NAMALWA (cell line): Measurements from ENCODE around the gene FOSL2.

Experiments
- DNase-seq: peaks from one replicate; pipeline ENCODE4 v3.0.0-alpha.2; 2015; ENCODE audit warnings: low spot score

Gene FOSL2

GRCh38 chr2:28395334-28396061 lies 2.8 kb downstream of the FOSL2 start:
- no peak for DNase-seq

DNA sequence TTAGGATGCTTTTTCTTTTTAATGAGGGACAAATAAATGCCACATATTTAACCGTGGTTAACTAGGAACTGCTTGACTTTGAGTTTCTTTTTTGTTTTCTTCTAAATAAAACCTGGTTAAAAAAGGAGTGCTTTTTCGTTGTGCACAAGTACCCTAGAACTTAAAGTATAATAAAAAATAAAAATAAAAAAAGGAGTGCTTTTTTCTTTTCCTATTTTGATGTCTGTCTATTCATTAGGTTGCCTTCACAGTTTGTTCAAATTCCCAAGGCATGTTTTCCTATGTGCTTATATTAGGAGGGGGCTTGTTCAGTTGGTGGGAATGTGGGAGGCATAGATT lies 4.4 kb downstream of the FOSL2 start:
- DNase-seq = no peak

- DNase-seq = no peak
These were observed 5.6 kb downstream of the FOSL2 start for GRCh38 chr2:28398101-28398834.

GRCh38 chr2:28399289-28399688 lies 6.6 kb downstream of the FOSL2 start:
- DNase-seq = no peak

GRCh38 chr2:28399956-28400355 lies 7.3 kb downstream of the FOSL2 start:
- no peak for DNase-seq

DNA sequence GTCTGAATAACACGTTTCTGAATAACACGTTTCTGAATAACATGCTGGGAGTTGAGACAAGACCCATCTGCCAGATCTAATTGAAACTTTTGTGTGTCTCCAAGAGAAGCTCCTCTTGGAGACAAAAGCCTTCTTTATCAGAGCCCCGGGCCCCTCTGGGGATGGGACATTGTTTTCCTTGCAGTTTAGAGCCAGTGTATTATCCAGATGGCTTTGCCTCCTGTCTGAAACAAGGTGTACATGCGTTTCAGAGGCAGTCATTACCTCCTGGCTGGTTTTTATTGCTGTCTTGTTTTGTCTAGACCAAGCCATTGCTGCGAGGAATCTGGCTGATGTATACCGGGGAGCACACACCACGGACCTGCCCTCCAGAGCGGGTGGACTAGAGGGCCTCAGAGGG lies 7.8 kb downstream of the FOSL2 start:
- DNase-seq = no peak

DNA sequence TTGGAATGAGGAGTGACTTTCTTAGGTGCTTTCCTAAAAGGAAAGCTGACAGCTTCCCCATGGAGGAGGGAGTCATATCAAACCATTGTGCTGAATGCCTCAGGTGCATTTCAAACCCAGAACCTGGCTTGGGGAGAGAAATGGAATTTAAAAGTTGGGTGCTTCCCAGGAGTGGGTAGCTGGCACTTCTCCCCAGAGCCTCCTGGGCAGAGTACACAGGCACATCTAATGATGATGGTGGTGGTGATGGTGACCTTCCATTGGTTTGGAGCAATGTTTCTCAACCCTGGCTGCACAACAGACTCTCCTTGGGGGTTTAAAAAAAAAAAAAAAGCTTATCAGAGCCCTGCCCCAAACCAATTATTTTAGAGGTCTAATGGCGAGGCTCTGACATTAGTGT lies 8.3 kb downstream of the FOSL2 start:
- no peak for DNase-seq

DNA sequence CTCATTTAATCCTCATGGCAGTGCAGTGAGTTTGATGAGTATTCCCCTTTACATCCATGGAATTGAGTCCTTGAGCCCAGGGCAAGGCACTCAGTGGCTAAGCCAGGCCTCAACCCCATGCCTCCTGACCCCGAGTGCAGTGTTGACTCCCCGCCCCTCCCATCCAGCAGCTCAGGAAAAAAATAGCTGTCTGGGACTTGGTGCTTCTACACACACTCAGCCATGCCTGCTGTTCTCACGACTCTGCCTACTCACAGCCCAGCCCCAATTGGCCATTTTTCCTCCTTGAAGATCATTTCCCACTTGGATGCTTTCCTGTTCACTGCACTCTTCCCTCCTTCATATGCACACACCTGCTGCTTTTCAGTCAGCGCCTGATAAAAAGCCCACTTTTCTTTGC lies 8.8 kb downstream of the FOSL2 start:
- no peak for DNase-seq

GRCh38 chr2:28401948-28402550 lies 9.4 kb downstream of the FOSL2 start:
- DNase-seq = no peak

- peak; percentile 28 for DNase-seq
These were observed 10.8 kb downstream of the FOSL2 start for GRCh38 chr2:28403370-28403956.

- DNase-seq = no peak
These were observed 11.4 kb downstream of the FOSL2 start for GRCh38 chr2:28404086-28404485.

DNA sequence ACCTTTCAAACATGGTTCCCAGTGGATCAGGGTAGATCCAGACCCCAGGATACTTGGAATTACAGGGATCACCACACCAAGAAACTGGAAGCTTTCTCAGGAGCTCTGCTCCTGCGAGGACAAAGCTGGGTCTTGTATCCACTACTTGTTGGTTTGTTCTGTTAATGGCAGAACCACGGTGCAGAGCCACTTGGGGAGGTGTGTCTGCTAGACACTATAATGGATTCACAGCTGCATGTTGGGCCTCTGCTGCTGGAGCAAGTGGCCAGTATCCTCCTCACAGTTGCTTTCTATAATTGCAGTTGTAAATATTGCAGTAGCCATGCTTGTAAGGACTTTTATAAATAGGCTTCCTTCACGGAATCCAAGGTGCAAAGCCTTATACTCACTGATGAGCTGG lies 12.9 kb downstream of the FOSL2 start:
- DNase-seq = no peak

- DNase-seq = no peak
These were observed 13.8 kb downstream of the FOSL2 start for GRCh38 chr2:28406276-28407096.

DNA sequence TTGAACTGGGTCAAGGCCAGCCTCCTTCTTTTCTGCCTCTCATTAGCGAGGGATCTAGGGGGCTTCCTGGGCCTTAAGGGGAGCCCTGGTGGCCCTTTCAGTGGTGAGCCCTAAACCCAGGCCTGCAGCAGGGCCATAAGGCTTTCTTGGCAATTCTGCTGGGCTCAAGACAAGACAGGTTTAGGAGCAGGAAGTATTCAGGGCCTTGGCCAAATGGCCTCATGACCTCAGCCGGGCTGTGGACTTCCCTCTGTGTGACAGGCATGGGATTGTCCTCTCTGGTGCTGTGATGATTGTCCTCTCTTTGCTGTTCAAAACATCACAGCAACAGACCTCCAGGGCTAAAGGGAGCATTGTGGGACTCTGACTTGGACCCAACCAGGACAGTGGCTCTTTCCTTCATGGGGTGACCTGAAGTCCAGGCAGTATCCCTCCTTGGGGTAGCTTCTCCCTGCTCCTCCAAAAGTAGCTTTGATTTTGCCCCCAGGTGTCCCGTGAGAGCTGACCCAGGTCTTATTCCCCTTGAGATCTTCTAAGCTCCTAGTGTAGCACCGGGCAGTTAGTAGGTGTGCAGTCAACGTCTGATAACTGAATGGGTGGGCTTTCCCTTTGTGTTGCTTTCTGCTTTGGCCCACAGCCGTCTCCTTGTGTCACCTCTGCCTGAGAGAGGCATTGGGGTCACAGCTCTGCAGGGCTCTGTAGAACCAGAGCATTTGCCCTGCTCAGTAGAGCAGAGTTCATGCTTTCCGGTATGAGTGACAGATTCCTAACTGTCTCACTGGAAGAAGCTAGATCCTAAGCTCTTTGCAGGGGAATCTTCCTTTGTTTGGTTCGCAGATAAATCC lies 14.7 kb downstream of the FOSL2 start:
- no peak for DNase-seq

- DNase-seq = no peak
These were observed 15.5 kb downstream of the FOSL2 start for GRCh38 chr2:28407976-28408690.

- DNase-seq = no peak
These were observed 16.3 kb downstream of the FOSL2 start for GRCh38 chr2:28408764-28409599.

GRCh38 chr2:28411166-28411755 lies 18.6 kb downstream of the FOSL2 start:
- no peak for DNase-seq

- no peak for DNase-seq
These were observed 19.4 kb downstream of the FOSL2 start for GRCh38 chr2:28411956-28412609.
